IMR-90 (cell line): ENCODE measurements around the gene SLC25A25. TPM values are rescaled to one million over a fixed set of nuclear protein-coding genes. Genes with fewer than 3 reads are reported as not detected.

Source experiments
- ATAC-seq: fragments of 200-7000 bp; cut with Tn5 transposase; 2 replicates; pipeline ENCODE4 v1.9.1; 2020; ENCODE audit warnings: low read depth, mild to moderate bottlenecking, moderate library complexity
- BruUV-seq: library from RNA; stranded (reverse); fragments of 400-500 nt; replicated peaks from 2 replicates; lab custom pipeline; 2021; lab: Mats Ljungman, UMichigan
- CTCF ChIA-PET: fragments of 300-600 bp; formaldehyde crosslinking; extraction: SDS; loops from one replicate; lab custom pipeline; 2021; ENCODE audit warnings: antibody characterized with exemption; lab: Yijun Ruan, JAX
- POLR2A ChIA-PET: fragments of 300-600 bp; sonication (Branson Sonifier 250); formaldehyde crosslinking; loops from one replicate; lab custom pipeline; 2022; ENCODE audit warnings: antibody characterized with exemption; ENCODE audit not compliant: unreplicated experiment; lab: Charles Lee
- DNase-seq: peaks from one replicate; pipeline ENCODE4 v3.0.0; 2013
- H2AFZ ChIP-seq: replicated peaks from 2 replicates; pipeline ENCODE3; 2013; ENCODE audit warnings: low read length, mild to moderate bottlenecking; ENCODE audit not compliant: poor library complexity
- H2AK5ac ChIP-seq: 2 replicates; pipeline ENCODE4 v1.6.1; 2013; ENCODE audit warnings: low read depth, low read length, inconsistent platforms
- H2AK9ac ChIP-seq: replicated peaks from 2 replicates; pipeline ENCODE3; 2013; ENCODE audit warnings: mild to moderate bottlenecking, low read depth, low read length, moderate library complexity; ENCODE audit not compliant: poor library complexity
- H2BK120ac ChIP-seq: 2 replicates; pipeline ENCODE4 v1.6.1; 2013; ENCODE audit warnings: low read depth, low read length, inconsistent platforms
- H2BK15ac ChIP-seq: 3 replicates; pipeline ENCODE4 v1.6.1; 2013; ENCODE audit warnings: low read depth, low read length, inconsistent platforms
- H2BK20ac ChIP-seq: 2 replicates; pipeline ENCODE4 v1.6.1; 2013; ENCODE audit warnings: low read depth, mild to moderate bottlenecking, inconsistent platforms, low read length, moderate library complexity
- H2BK5ac ChIP-seq: 2 replicates; pipeline ENCODE4 v1.6.1; 2013; ENCODE audit warnings: mild to moderate bottlenecking, low read depth, low read length, inconsistent platforms; ENCODE audit not compliant: poor library complexity, severe bottlenecking
- H3K14ac ChIP-seq: replicated peaks from 2 replicates; pipeline ENCODE4 v1.6.1; 2013; ENCODE audit warnings: low read depth, low read length, inconsistent platforms
- H3K18ac ChIP-seq: 2 replicates; pipeline ENCODE4 v1.6.1; 2013; ENCODE audit warnings: low read depth, low read length, control low read depth
- H3K23ac ChIP-seq: 2 replicates; pipeline ENCODE4 v1.6.1; 2013; ENCODE audit warnings: low read depth, low read length, inconsistent platforms
- H3K27ac ChIP-seq: 2 replicates; pipeline ENCODE4 v1.5.1; 2013; ENCODE audit warnings: mild to moderate bottlenecking, control low read depth, low read length; ENCODE audit not compliant: insufficient read depth
- H3K27me3 ChIP-seq: 2 replicates; pipeline ENCODE4 v1.6.1; 2013; ENCODE audit warnings: low read length; ENCODE audit not compliant: control insufficient read depth, insufficient read depth
- H3K36me3 ChIP-seq: 2 replicates; pipeline ENCODE4 v1.6.1; 2013; ENCODE audit warnings: low read length, mixed read lengths; ENCODE audit not compliant: control insufficient read depth, insufficient read depth
- H3K4ac ChIP-seq: 2 replicates; pipeline ENCODE4 v1.6.1; 2013; ENCODE audit warnings: low read depth, low read length, inconsistent platforms
- H3K4me1 ChIP-seq: 2 replicates; pipeline ENCODE4 v1.6.1; 2013; ENCODE audit warnings: low read length, mixed read lengths; ENCODE audit not compliant: control insufficient read depth, insufficient read depth
- H3K4me2 ChIP-seq: 2 replicates; pipeline ENCODE4 v1.6.1; 2013; ENCODE audit warnings: low read depth, mild to moderate bottlenecking, control low read depth, low read length, moderate library complexity
- H3K4me3 ChIP-seq: 2 replicates; pipeline ENCODE4 v1.5.1; 2013; ENCODE audit warnings: low read depth, mild to moderate bottlenecking, control low read depth, low read length, moderate library complexity; ENCODE audit not compliant: insufficient read depth
- H3K56ac ChIP-seq: 2 replicates; pipeline ENCODE4 v1.6.1; 2013; ENCODE audit warnings: low read length, inconsistent platforms; ENCODE audit not compliant: insufficient read depth; ENCODE audit errors: extremely low read depth
- H3K79me1 ChIP-seq, 2 experiments: 2 replicates each; pipeline ENCODE4 v1.6.1; 2013; ENCODE audit warnings: low read length in 2 of 2, inconsistent platforms in 1 of 2, low read depth in 1 of 2
- H3K9ac ChIP-seq: 2 replicates; pipeline ENCODE4 v1.6.1; 2013; ENCODE audit warnings: low read depth, low read length, control low read depth
- H3K9me1 ChIP-seq: 2 replicates; pipeline ENCODE4 v1.6.1; 2013; ENCODE audit warnings: low read length, inconsistent platforms; ENCODE audit not compliant: insufficient read depth
- H3K9me3 ChIP-seq: 2 replicates; pipeline ENCODE4 v1.6.1; 2013; ENCODE audit warnings: low read length; ENCODE audit not compliant: control insufficient read depth, insufficient read depth
- H4K20me1 ChIP-seq: 2 replicates; pipeline ENCODE4 v1.6.1; 2013; ENCODE audit warnings: low read length, inconsistent platforms; ENCODE audit not compliant: insufficient read depth
- H4K5ac ChIP-seq: 2 replicates; pipeline ENCODE4 v1.6.1; 2013; ENCODE audit warnings: mild to moderate bottlenecking, low read depth, low read length, control low read depth
- H4K8ac ChIP-seq, 2 experiments: 2 replicates each; pipeline ENCODE4 v1.6.1; 2013; ENCODE audit warnings: low read depth in 2 of 2, low read length in 2 of 2, control low read depth in 1 of 2, inconsistent platforms in 1 of 2
- H4K91ac ChIP-seq: 2 replicates; pipeline ENCODE4 v1.6.1; 2013; ENCODE audit warnings: low read depth, low read length, inconsistent platforms; ENCODE audit not compliant: insufficient read depth
- SMC3 ChIP-seq: fragments of 150-350 bp; IDR thresholded peaks from 2 replicates; pipeline ENCODE4 v1.6.1; 2016; ENCODE audit warnings: low read depth, mild to moderate bottlenecking, antibody characterized with exemption, low read length, moderate library complexity
- USF2 ChIP-seq: fragments of 150-350 bp; IDR thresholded peaks from 2 replicates; pipeline ENCODE4 v1.6.1; 2017; ENCODE audit warnings: mild to moderate bottlenecking, antibody characterized with exemption, low read length, low read depth
- WGBS, 2 experiments: methylation state at CpG; one replicate each; pipeline versions ENCODE4 v1.1.5 to v1.1.7; 2013; ENCODE audit warnings: missing lambda C conversion rate in 2 of 2; ENCODE audit not compliant: insufficient read length in 1 of 2; ENCODE audit errors: extremely low coverage in 2 of 2; 5-methylcytosine and 5-hydroxymethylcytosine counted together
- dilution Hi-C: fragments of 300-500 bp; cut with HindIII; formaldehyde crosslinking; loops from one replicate; pipeline ENCODE4 v1.14.3; 2018; ENCODE audit warnings: low sequenced_read_pairs; ENCODE audit not compliant: unreplicated experiment
- in situ Hi-C: fragments of 300-500 bp; cut with MboI; formaldehyde crosslinking; loops from 3 replicates; pipeline ENCODE4 v1.14.3; 2019; ENCODE audit warnings: low sequenced_read_pairs, inconsistent platforms, mixed read lengths
- intact Hi-C: fragments of 100-400 bp; cut with micrococcal nuclease; formaldehyde crosslinking; loops from 2 replicates; pipeline ENCODE4 v1.10.0; 2022
- polyA plus RNA-seq, 3 experiments: library from polyadenylated mRNA; depleted of rRNA; stranded (reverse); fragments of >200 nt; gene quantifications; 2 replicates each; pipeline ENCODE4 v1.2.3, GENCODE V29; 2012; ENCODE audit warnings: low replicate concordance in 1 of 3
- total RNA-seq: library from RNA; depleted of rRNA; stranded (reverse); fragments of >200 nt; gene quantifications from 2 replicates; pipeline ENCODE4 v1.2.3, GENCODE V29; 2012
- TF ChIP-seq, protein P1 (sequence below): fragments of 150-350 bp; IDR thresholded peaks from 2 replicates; pipeline ENCODE4 v1.6.1; 2016; ENCODE audit warnings: low read depth, mild to moderate bottlenecking, low read length, moderate library complexity, borderline replicate concordance

SLC25A25 gene
- total and polyA plus RNA-seq, 2 of the 4 experiments (the other 2 are of a cell fraction), result 14.0 to 17.9 TPM

GRCh38 chr9:128122809-128123175 lies 54.8 kb downstream of the SLC25A25 start (continued):
- TF ChIP-seq SMC3 (no peak), USF2 (no peak)

- no peak overlapping the region for H2AK9ac ChIP-seq
- no TSS peak for BruUV-seq
- 97% methylated on average over 6 of the region's 21 CpGs; no CpG with 5 or more reads in 1 of the 2 experiments for WGBS, 2 experiments
- no peak overlapping the region for H2BK15ac ChIP-seq
- H3K56ac ChIP-seq, result no peak overlapping the region
- intact Hi-C loops, result no loop called here
- no peak overlapping the region for H3K14ac ChIP-seq
- no peak overlapping the region for H2BK20ac ChIP-seq
- no peak for DNase-seq
- POLR2A ChIA-PET, result no interaction called here
- H3K23ac ChIP-seq, result no peak overlapping the region
- H2BK5ac ChIP-seq, result no peak overlapping the region
- H3K27me3 ChIP-seq, result no peaks in the 10 kb centered on the region
- H3K4me2 ChIP-seq, result no peak overlapping the region
- H3K9me1 ChIP-seq, result peaks cover 4% of the 10 kb centered on the region
- H3K36me3 ChIP-seq, result peaks cover 24% of the 10 kb centered on the region
- in situ Hi-C loops, result no loop called here
- TF ChIP-seq, protein P1, sequence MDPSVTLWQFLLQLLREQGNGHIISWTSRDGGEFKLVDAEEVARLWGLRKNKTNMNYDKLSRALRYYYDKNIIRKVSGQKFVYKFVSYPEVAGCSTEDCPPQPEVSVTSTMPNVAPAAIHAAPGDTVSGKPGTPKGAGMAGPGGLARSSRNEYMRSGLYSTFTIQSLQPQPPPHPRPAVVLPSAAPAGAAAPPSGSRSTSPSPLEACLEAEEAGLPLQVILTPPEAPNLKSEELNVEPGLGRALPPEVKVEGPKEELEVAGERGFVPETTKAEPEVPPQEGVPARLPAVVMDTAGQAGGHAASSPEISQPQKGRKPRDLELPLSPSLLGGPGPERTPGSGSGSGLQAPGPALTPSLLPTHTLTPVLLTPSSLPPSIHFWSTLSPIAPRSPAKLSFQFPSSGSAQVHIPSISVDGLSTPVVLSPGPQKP, result no peak
- H4K8ac ChIP-seq, result no peak overlapping the region
- no peak overlapping the region for H3K18ac ChIP-seq
- H3K4me3 ChIP-seq, result no peak overlapping the region
- H4K5ac ChIP-seq, result no peak overlapping the region
- H4K91ac ChIP-seq, result no peak overlapping the region
- no peak overlapping the region for H3K27ac ChIP-seq
- CTCF ChIA-PET, result no interaction called here
- ATAC-seq, result no peak
- H3K79me1 ChIP-seq, result peaks cover 9 to 32% of the 10 kb centered on the region in 2 experiments; a peak in 3 of 4 replicates
- no peak overlapping the region for H3K4ac ChIP-seq
- peaks cover 17% of the 10 kb centered on the region; the same call in 1 of the 2 replicates for H4K20me1 ChIP-seq
- no peak overlapping the region for H2AK5ac ChIP-seq
- dilution Hi-C loops, result no loop called here
- H3K4me1 ChIP-seq, result peaks cover 6% of the 10 kb centered on the region; the same call in 1 of the 2 replicates
- no peak overlapping the region for H2BK120ac ChIP-seq
- no peaks in the 10 kb centered on the region for H3K9me3 ChIP-seq
- H2AFZ ChIP-seq, result no peak overlapping the region
- H3K9ac ChIP-seq, result no peak overlapping the region
Observed at GRCh38 chr9:128123451-128124080, 55.5 kb downstream of the SLC25A25 start.
